AG20443 (cell line): ENCODE data around the gene STIM1.
"Not testable (repeated sequence)": the region's sequence is repeated elsewhere in the genome, so short reads cannot be mapped to it uniquely, and the experiment has no call there.

Experiments used
- DNase-seq: peaks from one replicate; pipeline ENCODE4 v3.0.0; 2012; ENCODE audit warnings: low spot score, mixed read lengths

STIM1 gene

DNA sequence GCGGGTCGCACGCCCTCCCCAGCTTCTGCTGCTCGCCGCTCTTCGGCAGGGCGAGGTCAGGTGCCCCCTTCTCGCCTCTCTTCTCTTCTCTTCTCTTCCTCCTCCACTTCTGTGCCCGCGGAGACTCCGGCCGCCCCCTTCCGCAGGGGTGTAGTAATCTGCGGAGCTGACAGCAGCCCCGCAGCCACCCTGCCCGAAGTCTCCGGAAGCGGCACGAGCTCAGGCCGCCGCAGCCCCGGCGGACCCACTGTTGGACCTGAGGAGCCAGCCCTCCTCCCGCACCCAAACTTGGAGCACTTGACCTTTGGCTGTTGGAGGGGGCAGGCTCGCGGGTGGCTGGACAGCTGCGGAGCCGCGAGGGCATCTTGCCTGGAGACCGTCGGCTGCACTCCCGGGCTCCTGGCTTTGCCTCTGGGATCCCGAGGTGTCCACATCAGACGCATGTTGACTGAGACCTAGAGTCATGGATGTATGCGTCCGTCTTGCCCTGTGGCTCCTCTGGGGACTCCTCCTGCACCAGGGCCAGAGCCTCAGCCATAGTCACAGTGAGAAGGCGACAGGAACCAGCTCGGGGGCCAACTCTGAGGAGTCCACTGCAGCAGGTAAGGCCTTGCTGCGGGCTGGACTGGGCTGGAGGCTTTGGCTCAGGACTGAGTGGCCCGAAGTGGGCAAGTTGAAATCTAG is 486 bp downstream of the STIM1 start:
- peak; percentile 46 for DNase-seq

DNA sequence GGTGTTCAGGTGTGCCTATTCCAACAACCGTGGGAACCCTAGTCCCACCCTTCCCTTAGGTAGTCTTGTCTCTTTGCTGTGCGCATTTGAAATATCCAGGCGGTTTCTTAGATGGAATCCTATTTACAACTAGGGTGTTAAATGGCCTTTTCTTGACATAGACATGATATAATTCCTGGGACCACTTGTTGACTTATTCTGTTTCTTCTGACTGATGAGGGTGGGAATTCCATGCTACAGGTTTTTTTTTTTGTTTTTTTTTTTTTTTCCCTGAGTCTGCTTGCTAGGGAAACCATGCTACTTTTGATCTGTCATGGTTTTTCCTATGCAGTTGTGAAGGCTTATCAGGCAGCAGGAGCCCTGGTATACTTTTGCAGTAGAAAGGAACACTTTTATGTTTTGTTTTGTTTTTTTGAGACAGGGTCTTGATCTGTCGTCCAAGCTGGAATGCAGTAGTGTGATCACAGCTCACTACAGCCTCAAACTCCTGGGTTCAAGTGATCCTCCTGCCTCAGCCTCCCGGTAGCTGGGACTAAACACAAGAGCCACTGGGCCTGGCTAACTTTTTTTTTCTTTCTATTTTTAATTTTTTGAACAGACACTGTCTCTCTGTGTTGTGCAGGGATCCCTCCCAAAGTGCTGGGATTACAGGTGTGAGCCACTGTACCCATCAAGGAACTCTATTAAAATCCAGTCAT is 1.5 kb downstream of the STIM1 start:
- no peak for DNase-seq

DNA sequence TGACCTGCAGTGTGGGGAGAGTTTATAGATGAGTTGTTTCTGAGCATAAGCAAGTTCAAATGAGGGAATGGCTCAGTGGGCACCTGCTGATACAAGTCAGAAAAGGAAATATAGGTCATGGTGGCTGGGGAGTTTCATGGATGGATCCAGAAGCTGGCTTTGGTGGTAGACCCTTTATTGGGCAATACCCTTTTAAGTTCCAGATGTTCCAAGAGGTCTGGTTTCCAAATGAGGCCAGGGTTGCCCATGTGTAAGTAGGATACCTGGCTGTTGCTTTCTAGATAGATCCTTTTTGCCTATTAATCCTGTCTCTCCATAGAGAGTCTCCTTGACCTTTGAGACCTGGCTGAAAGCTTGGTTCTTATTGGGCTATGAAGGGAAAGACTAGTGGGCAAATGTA is 2.2 kb downstream of the STIM1 start:
- no peak for DNase-seq

DNA sequence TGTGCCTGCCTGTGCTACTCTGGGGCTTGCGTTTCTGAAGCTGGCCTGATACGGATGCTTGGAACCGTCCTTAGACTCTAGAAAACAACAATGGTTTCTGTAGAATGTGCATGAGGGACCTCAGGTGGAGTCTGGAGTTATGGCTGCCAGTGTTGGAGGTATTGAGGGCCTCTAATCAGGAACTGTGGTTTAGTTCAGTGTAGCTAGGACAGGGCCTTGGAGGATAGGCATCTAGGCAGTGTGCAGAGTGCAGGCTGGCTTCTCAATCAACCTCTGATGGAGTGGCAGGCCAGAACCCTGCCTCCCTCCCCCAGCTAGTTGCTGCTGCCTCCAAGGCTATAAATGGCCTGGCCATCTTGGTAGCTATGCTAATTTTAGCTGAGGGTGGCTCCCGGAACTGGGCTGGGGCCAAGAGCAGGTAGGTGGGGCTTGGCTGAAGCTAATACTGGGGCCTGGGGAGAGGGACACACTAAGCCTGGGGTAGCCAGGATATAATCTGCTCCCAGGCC is 4.0 kb downstream of the STIM1 start:
- no peak for DNase-seq

DNA sequence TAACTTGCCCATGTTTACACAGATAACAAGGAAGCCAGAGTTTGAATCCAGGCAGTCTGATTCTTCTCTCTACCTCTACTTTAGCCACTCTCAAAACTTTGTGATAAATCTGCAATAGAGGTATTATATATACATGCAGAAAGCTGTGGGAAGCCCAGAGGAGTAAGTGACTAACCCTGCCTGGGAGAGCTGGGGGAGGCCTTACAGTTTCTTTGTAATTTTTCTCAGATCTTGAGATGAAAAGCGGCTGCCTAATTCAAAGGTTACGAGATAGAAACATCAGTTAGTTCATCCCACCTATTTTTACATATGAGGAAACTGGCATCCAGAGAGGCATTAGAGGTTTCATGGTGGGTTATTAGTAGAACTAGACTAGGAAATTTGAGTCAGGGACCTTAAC is 4.9 kb downstream of the STIM1 start:
- DNase-seq, result no peak

DNA sequence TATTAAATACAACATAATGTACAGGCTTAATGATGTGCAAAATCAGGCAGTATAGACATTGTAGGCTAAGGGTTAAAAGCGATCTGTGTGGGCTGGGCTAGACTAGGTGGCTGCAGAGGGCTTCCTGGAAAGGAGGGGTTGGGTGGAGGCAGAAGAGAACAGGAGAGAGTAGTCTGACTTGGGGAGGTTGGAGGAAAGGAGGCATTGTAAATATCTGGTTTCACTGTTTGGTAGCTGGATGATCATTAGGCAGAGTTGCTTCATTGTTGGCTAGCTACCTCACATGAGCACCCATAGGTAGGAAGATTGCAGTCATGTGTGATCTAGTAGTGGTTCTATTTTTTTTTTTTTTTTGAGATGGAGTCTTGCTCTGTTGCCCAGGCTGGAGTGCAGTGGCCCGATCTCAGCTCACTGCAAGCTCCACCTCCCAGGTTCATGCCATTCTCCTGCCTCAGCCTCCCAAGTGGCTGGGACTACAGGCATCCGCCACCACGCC is 5.5 kb downstream of the STIM1 start:
- DNase-seq, result not testable (repeated sequence)

DNA sequence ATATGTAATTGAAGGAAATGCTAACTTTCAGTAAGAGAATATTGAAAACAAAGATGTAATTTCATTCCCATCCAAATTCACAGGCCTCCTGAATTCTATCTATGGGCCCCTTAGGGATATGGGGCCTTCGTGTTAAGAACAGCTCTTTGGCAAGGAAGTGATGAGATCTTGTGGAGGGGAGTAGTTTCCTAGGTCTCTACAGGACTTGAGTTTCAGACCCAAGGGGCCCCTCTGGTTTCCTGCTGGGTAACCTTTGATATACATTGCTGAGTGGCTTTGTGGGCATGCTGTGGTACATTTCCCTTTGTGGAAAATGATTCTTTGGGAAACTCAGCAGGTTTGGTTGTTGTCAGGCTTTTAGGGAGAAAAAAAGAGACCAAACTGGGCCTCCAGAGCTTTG is 6.2 kb downstream of the STIM1 start:
- DNase-seq, result no peak

DNA sequence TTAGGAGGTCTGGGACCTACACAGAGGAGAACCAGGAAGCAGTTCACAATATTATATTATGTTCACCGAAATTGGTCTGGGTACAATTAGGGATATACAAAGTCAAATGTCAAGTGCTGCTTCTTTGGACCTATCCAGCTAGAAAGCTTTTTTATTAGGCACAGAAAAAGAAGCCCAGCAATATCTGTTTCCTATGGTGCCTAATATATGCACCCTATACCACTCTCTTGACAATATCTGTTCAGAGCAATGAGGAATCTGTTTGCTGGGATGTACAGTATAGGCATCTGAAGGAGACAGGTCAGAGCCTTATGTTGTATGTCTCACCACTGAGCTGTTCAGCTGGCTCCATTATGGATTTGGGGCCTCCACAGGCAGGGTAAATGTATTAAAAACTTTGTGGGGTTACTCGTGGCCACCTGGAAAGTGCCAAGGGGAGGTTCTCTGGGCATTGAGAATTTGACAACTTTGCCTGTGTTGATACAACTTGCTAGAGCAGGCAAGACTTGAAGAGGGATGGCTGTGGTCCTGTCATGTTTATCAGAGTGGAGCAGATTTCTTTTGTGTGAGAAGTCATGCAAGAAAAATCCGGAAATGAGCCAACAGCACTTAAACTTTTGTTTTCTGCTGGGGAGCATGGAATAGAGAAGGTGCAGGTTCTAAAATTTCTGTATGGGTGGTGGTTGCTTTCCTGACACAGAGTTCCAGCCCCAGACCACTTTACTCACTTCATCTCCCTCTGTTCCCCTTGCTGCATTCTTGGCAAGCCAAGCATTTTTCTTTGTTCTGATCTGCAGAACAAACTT is 10.1 kb downstream of the STIM1 start:
- peak; percentile 59 for DNase-seq

DNA sequence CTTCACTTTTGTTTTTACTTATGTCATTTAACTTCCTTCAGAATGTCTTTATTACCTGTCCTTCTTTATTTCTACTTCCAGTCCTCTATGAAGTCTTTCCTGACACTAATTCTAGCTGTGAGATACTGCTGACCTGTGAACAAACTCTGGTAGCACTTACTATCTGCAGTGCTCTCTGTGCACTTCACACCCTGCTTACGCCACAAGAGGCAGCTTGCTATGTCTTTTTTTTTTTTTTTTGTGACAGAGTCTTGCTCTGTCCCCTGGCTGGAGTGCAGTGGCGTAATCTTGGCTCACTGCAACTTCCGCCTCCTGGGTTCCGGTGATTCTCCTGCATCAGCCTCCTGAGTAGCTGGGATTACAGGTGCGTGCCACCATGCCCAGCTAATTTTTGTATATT is 10.7 kb downstream of the STIM1 start:
- no peak for DNase-seq

DNA sequence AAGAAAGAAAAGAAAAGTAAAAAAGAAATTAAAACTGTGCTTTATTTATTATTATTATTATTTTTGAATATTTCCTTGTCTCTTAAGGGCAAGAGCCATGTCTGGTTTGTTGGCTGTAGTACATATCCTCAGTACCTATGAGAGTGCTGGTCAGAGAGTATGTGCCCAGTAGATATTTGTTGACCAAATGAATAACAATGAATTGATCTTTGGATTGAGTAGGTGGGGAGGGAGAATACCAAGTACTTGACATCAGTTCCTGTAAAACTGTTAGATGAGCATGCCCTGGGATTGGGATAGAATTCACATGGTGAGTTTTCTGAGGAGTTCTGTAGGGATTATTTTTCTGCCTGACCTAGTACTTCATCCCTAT is 11.4 kb downstream of the STIM1 start:
- DNase-seq, result no peak

DNA sequence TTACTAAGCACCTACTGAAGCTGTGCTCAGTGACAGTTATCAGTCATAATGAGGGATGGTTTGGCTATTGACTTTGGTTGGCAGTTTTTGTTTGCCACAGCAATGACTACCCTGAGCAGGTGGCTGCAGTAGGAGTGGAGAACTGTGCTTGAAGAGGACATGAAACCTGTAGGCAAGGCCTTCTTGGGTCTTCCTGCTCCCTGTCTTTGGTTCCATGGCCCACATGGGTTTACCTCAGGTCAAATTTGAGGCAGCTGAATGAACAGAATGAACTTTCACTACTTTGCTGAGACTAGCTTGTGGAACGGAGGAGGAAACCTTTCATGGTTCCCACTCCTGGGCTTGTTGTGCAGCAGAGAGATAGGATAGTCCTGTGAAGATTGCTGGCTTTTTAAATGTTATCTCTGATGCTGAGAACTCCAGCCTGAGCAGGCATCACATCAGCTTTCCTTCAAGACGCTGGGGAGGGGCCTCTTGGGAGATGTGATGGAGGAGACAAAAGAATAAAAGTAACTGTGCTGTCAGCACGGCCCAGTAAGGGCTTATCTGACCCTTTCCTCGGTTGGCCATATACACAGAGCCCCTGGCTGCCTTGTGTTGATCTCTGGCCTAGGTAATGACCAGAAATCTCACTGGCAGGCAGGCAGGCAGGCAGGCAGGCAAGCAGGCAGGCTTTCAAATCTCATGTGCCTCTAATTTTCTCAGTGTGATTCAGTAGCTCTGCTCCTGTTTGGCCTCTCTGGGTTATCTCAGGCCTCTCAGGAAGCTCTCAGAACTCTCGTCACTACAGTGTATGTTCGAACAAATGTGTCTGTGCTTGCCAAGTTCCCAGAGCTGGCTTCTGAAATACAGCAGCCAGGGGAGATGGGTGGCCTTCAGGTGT is 12.0 kb downstream of the STIM1 start:
- no peak for DNase-seq

DNA sequence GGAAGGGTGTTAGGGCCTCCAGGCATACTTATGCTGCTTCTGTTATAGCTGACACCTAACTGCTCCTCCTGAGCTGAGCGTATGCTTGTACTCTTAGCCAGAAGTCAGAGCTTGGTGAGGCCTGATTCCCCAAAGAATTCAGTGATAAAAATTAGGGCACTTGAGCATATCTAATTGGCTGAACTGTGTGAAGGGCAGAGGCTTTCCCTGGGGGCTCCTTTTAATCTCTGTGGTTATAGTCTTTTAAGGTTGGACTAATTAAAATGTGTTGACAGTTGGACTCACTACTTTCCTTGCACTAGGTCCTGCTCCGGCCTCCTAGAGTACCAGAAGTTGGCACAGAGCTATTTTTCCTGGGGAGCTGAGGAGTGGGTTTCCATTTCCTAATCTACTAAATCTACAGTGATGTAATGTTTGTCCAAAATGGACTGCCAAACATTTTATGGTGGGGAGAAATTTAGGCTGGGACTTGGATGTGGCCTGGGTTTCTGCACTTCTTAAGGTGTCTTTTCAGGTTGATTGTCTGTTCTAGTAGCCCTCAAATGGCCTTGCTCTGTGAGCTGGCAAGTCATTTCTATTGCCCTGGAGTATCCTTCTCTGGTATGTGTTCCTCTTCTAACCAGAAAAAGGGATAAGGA is 18.4 kb downstream of the STIM1 start:
- DNase-seq, result no peak

DNA sequence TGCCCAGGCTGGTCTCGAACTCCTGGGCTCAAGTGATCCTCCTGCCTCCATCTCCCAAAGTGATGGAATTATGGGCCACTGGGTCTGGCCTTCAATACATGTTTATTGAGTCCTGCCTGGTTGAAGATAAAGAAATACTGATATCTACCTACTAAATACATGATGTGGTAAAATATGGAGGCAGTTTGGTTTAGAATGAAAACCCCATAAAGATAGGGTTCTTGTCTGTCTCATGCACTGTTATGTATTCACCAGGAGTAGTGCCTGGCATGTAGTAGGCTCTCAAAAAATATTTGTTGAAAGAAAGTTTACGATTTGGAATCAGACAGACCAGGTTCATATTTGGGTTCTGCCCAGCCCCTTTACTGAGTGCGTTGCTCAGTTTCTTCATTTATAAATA is 21.1 kb downstream of the STIM1 start:
- no peak for DNase-seq

DNA sequence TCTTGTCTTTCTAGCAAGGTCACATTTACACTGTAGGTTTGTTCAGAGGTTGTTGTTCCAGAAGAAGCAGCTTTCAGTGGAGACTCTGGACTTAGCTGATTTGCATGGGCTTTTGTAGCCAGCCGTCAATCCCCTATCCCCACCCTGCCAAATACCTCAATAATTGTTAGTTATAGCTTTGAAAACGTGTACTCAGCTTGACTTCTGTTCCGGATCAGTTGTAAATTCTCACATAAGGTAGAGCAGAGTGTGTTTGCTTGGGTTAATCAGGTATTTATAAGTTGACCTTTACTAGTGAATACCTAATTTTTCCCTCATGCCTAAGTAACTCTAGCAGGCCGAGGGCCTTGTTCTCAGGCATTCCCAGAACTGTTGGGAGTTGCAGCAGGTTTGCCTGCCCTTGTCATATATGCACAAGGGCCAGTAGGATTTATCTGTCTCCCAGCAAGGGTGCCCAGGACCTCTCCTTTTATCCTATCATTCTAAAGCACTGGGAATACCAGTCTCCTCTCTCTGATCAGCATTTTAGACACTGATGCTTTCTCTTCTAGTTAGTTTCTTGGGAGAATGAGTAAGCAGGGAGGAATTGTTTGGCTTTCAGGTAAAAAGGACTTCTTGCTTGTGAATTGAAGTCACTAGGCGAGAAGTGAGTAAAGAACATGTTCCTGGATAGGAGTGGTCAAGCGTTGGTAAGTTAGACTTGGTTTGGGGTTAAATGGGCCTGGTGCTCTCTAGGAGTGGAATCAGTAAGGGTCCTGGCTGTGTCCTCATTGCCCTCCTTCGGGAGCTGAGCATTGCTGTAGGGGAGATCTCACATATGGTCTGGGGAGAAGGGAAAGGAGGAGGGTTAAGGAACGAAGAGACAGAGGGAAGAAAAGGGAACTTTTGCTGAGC is 22.1 kb downstream of the STIM1 start:
- no peak for DNase-seq

DNA sequence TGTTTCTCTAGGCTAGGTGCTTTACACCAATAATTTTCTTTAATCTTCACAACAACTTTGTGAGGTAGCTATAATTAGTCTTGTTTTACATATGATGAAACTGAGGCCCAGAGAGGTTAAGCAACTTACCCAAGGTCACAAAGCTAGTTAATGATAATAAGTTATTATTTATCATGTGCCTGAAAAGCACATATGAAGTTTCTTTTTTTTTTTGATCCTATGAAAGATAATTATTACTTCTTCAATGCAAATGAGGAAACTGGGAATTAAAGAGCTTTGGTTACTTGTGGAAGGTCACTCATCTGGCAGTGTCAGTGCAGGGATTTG is 22.8 kb downstream of the STIM1 start:
- DNase-seq, result no peak

DNA sequence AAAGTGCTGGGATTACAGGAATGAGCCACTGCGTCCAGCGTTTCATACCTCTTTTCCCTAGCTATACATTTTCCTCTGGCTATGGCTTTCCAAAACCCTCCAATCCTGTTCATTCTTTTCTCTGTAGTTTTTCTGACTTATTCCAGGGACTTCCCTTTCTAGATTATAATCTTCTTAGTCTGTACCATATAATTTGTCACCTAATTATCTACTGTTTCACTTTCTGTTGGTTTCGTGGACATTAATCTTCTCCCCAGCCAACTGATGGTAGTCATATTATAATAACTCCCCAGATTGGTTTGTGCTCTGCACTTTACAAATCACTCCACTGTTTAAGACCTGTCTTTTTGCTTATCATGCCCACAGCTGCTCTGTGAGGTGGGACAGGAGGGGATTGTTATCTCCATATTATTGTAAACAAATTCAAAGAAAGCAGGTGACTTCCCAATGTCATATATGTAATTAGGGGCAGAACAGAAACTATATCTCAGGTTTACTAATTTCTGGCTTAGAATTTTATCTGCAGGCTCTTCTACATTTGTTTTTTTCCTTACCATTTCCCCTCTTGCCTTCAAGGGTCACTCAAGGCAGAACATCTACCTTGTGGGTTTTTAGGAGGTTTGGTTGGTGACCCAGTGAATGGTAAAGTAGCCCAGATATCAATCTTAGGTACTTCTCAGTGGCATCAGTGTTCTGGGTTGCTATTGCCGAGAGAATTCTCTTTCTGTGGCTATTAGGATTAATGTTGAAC is 23.9 kb downstream of the STIM1 start:
- no peak for DNase-seq

DNA sequence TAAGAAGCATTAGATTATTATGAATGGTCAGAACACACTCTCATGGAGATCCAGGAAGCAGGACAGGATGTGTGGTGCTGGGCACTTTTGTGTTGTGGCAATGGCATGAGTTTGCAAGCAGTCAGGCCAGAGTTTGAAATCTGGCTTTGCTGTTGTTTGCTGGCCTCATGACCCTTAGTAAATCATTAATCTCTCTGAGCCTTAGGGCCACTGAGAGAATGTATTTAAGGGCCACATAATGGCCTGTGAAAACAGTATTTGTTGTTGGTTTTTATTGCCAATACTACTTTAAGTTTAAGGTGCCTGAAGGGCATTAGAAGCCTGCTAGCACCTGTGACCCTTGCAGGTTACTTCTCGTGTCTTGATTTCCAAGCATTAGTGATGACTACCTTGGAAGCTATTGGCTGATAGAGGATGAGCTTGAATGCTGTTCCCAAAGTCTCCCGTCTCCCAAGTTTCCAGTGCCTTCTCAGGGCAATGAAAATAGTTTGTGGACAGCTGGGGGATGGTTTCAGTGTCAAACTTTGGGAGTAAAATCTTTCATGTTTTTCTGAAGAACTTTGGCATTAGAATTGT is 24.6 kb downstream of the STIM1 start:
- DNase-seq, result no peak

DNA sequence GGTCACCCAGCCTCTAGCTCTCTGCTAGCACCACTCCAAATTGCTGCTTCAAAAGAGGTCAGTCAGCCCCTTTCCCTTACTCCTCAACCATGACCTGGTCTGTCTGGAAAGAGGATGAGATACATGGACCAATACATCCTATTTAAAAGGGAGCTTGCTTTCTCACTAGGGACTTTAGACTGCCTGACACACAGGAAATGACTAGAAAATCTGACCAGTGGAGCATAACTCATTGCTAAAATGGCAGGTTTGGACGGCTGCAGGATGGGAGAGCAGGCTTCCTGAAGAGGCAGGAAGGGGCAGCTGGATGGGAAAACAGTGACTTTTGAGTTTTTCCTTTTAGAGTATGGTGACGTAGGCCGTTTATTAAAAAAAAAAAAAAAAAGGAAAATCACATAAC is 25.3 kb downstream of the STIM1 start:
- no peak for DNase-seq

DNA sequence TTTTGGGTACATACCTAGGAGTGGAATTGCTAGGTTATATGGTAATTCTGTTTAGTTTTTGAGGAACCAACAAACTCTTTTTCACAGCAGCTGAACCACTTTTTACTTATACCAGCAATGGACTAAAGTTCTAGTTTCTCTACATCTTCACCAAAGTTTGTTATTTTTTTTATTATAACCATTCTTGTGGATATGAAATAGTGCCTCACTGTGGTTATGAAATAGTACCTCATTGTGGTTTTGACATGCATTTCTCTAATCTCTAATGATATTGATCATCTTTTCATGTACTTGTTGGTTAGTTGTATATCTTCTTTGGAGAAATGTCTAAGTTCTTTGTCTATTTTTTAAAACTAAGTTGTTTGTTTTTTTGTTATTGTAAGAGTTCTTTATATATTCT is 27.2 kb downstream of the STIM1 start:
- no peak for DNase-seq
